Uterus (tissue), 4 donors: ENCODE data around the gene KTN1. TPM values are rescaled to one million over a fixed set of nuclear protein-coding genes. Genes with fewer than 3 reads are reported as not detected.

Experiments used
- DNase-seq, 2 donors: peaks; one replicate each; pipeline ENCODE4 v3.0.0-alpha.2; 2019 to 2020
- H3K27ac ChIP-seq, 2 donors: fragments of 200-600 bp; sonication (generic); 1 replicate in 1 of 2; 2 replicates in 1 of 2; pipeline ENCODE4 v1.5.1; 2016 to 2018
- H3K27me3 ChIP-seq, 2 donors: fragments of 200-600 bp; sonication (generic); one replicate each; pipeline ENCODE4 v1.5.1; 2018 to 2019; ENCODE audit warnings: control low read depth in 1 of 2
- H3K36me3 ChIP-seq, 2 donors: fragments of 200-600 bp; sonication (generic); one replicate each; pipeline ENCODE4 v1.5.1; 2019; ENCODE audit warnings: control low read depth in 1 of 2
- H3K4me1 ChIP-seq, 2 donors: fragments of 200-600 bp; sonication (generic); one replicate each; pipeline ENCODE4 v1.5.1; 2018 to 2019; ENCODE audit warnings: control low read depth in 1 of 2
- H3K4me3 ChIP-seq, 2 donors: fragments of 200-600 bp; sonication (generic); 1 replicate in 1 of 2; 2 replicates in 1 of 2; pipeline ENCODE4 v1.5.1; 2018 to 2019; ENCODE audit warnings: mild to moderate bottlenecking in 1 of 2
- H3K9me3 ChIP-seq, 2 donors: fragments of 200-600 bp; sonication (generic); one replicate each; pipeline ENCODE4 v1.5.1; 2019; ENCODE audit warnings: control low read depth in 1 of 2
- POLR2A ChIP-seq, 2 donors: fragments of 450-650 bp; IDR thresholded peaks; one replicate each; pipeline ENCODE4 v1.6.1; 2016; ENCODE audit warnings: antibody characterized with exemption in 2 of 2, mild to moderate bottlenecking in 1 of 2, moderate library complexity in 1 of 2
- intact Hi-C: fragments of 100-400 bp; cut with DNase I; formaldehyde crosslinking; loops from one replicate; pipeline ENCODE4 v1.15.1; 2023; ENCODE audit warnings: low total_unique reads
- small RNA-seq: library from RNA; depleted of rRNA; stranded (forward); fragments of <200 nt; gene quantifications from one replicate; pipeline ENCODE3, GENCODE V24; 2016
- total RNA-seq, 4 donors: library from RNA; depleted of rRNA in 3 of 4; stranded (reverse); fragments of >200 nt in 3 of 4; gene quantifications; one replicate each; pipeline versions ENCODE4 v1.1.0 to v1.2.4, GENCODE V29; 2014 to 2023
- TF ChIP-seq, protein P1 (sequence below), 4 experiments: fragments of 200-600 bp in 2 of 4; fragments of 450-650 bp in 2 of 4; sonication (generic) in 2 of 4; IDR thresholded peaks; one replicate each; pipeline ENCODE4 v1.5.1; 2016 to 2019; ENCODE audit warnings: antibody characterized with exemption in 4 of 4, mild to moderate bottlenecking in 2 of 4, moderate library complexity in 1 of 4
- donor health status: DM: yes; HTN: yes; CAD: no.

Gene KTN1
- total RNA-seq, 4 donors from 2014 or later = 57.9 to 183 (median 99.7) TPM

DNA sequence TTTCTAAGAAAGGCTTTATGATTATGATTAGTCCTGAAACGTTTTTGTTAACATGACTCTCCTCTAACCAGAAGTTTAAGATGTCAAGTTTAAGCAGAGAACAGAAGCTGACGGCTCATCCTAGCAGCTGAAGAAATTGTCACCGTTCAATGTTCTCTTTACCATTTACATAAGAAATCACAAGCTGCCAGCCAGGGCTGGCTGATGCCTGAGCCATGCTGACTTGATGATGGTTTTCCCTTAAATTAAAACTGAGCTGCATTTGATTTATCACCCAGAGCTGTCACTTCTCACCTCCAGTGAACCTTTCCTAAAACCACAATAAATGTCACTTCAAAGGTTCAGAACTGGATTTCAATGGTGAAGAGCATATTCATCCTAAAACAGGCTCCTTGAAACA is 153.6 kb downstream of the KTN1 start:
- Histone ChIP-seq H3K4me1 (no peaks in the 10 kb centered on the region), H3K9me3 (no peaks in the 10 kb centered on the region), H3K27me3 (no peaks in the 10 kb centered on the region), H3K4me3 (no peak overlapping the region), H3K27ac (no peak overlapping the region), H3K36me3 (no peaks in the 10 kb centered on the region)
- DNase-seq = no peak
- intact Hi-C loops = no loop called here
- TF ChIP-seq POLR2A (IDR thresholded peaks at IDR 0.05) = no peak
- TF ChIP-seq, protein P1, sequence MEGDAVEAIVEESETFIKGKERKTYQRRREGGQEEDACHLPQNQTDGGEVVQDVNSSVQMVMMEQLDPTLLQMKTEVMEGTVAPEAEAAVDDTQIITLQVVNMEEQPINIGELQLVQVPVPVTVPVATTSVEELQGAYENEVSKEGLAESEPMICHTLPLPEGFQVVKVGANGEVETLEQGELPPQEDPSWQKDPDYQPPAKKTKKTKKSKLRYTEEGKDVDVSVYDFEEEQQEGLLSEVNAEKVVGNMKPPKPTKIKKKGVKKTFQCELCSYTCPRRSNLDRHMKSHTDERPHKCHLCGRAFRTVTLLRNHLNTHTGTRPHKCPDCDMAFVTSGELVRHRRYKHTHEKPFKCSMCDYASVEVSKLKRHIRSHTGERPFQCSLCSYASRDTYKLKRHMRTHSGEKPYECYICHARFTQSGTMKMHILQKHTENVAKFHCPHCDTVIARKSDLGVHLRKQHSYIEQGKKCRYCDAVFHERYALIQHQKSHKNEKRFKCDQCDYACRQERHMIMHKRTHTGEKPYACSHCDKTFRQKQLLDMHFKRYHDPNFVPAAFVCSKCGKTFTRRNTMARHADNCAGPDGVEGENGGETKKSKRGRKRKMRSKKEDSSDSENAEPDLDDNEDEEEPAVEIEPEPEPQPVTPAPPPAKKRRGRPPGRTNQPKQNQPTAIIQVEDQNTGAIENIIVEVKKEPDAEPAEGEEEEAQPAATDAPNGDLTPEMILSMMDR (IDR thresholded peaks at IDR 0.05) = no peak

Small RNAs within 50 kb of the gene (small RNA-seq; reads per million reads assigned to genes)
- not detected for gene RF00019

Other genes starting within 250 kb of the KTN1 start
- gene ATG14, start 168.4 kb upstream of the KTN1 start, total RNA-seq = 10 to 100 TPM in 3 of 4 donors, 1 to 10 TPM in 1; 6.1 to 26.5 (median 13.0) TPM
- gene TBPL2, start 139.6 kb upstream of the KTN1 start, total RNA-seq = not detected